Sciatic nerve (tissue), 2 donors: ENCODE results near the gene AS3MT. TPM values are rescaled to one million over a fixed set of nuclear protein-coding genes. Genes with fewer than 3 reads are reported as not detected.

Source experiments
- ATAC-seq: fragments of 200-7000 bp; cut with Tn5 transposase; one replicate; pipeline ENCODE4 v1.9.1; 2020; ENCODE audit warnings: mild to moderate bottlenecking, moderate library complexity
- DNase-seq: peaks from one replicate; pipeline ENCODE4 v3.0.0-alpha.2; 2020; ENCODE audit warnings: low spot score
- intact Hi-C: fragments of 100-400 bp; cut with DNase I; formaldehyde crosslinking; loops from one replicate; pipeline ENCODE4 v1.14.2; 2022
- total RNA-seq: library from RNA; stranded (reverse); fragmentation: NEBNext Ultra II Directional; extraction: Animal tissue kit (Norgen Biotek cat#: 25700); gene quantifications from one replicate; pipeline ENCODE4 v1.2.1, GENCODE V29; 2021
- donor health status: DM: no; HTN: no; CAD: no.
- donor health status: DM: no; HTN: no; CAD: no.

The AS3MT gene
- total RNA-seq, 1 donor from 2014 or later: 0.49 TPM

GRCh38 chr10:102945962-102946361 lies 76.7 kb downstream of the AS3MT start:
- ATAC-seq (no peak), DNase-seq (no peak)
- intact Hi-C loops: no loop called here

DNA sequence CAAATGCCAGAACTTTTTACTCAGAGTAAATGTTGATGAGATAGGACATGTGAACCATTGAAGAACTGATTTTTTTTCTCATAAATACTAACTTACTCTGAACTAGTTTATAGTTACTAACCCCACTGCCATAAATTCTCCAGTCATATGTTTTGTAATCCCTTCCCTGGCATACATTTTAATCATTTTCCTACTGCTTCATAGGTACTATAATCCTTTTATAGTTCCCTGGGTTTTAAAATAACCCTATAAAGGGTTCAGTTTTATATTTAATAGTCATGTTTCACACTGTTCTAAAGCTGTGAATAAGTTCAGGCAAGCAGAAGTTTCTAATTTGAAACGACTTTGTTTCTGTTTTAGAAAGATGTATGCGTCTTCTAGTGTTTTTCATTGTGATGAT lies 77.7 kb downstream of the AS3MT start:
- no peak for ATAC-seq
- DNase-seq: no peak
- intact Hi-C loops: no loop called here

GRCh38 chr10:102948176-102948575 lies 78.9 kb downstream of the AS3MT start:
- no peak for ATAC-seq
- DNase-seq: no peak
- intact Hi-C loops: no loop called here

- ATAC-seq (no peak), DNase-seq (no peak)
- intact Hi-C loops: no loop called here
Measured at GRCh38 chr10:102948786-102949185, 79.5 kb downstream of the AS3MT start.

GRCh38 chr10:102949916-102950315 lies 80.6 kb downstream of the AS3MT start:
- ATAC-seq: no peak
- no peak for DNase-seq
- intact Hi-C loops: no loop called here

- intact Hi-C loops: no loop called here
- no peak for ATAC-seq
- no peak for DNase-seq
Measured at GRCh38 chr10:102951316-102951715, 82.0 kb downstream of the AS3MT start.

Other genes with a start within 250 kb of the AS3MT start
- gene TRIM8, start 225.0 kb upstream of the AS3MT start, total RNA-seq: 164 TPM
- gene ARL3, start 155.1 kb upstream of the AS3MT start, total RNA-seq: 17.4 TPM
- gene SFXN2, start 154.8 kb upstream of the AS3MT start, total RNA-seq: 7.6 TPM
- 66.2 TPM for gene WBP1L, start 125.5 kb upstream of the AS3MT start, total RNA-seq
- gene CYP17A1, start 32.1 kb upstream of the AS3MT start, total RNA-seq: 0.18 TPM
- gene BORCS7, start 15.2 kb upstream of the AS3MT start, total RNA-seq: 21.1 TPM
- gene CNNM2, start 48.8 kb downstream of the AS3MT start, total RNA-seq: 11.1 TPM